Limb (tissue), 2 donors: ENCODE measurements around the gene DCDC2B.
"Not testable (repeated sequence)": the region's sequence is repeated elsewhere in the genome, so short reads cannot be mapped to it uniquely, and the experiment has no call there.

Experiments used
- DNase-seq, 2 donors: peaks; one replicate each; pipeline ENCODE4 v3.0.0-alpha.2; 2016; ENCODE audit errors: extremely low spot score in 2 of 2

Gene DCDC2B

DNA sequence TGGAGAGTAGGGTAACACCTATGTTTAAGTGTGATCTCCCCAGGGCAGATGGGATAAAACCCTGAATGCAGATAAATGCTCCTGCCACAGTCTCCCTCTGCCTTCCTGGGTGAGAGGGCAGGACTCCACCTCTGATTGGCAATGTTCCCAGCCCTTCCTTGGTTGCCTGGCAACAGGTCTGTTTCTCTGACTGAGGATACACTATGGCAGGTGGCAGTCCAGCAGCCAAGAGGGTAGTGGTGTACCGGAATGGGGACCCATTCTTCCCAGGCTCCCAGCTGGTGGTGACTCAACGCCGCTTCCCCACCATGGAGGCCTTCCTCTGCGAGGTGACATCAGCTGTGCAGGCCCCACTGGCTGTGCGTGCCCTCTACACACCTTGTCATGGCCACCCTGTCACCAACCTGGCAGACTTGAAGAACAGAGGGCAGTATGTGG is at the start of gene DCDC2B:
Gene DCDC2B, plus strand, starts transcription at position 199 of the 438 bp plus-strand sequence. Its CDS starts 5 bp downstream, at position 204.
- DNase-seq, result peak in 1 of 2 donors; percentile 23

DNA sequence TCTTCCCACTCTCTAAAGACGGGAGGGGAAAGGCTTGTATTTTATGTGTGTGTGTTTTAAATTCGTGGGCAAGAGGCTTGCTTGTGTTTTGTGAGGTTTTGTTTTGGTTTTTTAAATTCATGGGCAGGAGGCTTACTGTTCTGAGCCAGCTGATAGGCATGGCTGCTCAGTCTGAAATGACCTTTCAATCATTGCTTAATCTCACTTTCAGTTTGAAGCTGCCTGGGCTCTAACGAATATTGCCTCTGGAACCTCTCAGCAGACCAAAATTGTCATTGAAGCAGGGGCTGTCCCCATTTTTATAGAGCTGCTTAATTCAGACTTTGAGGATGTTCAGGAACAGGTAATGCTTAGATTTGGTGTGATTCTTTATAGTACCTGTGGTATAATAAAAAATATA is 49.7 kb upstream of the DCDC2B start:
- DNase-seq, result no peak

DNA sequence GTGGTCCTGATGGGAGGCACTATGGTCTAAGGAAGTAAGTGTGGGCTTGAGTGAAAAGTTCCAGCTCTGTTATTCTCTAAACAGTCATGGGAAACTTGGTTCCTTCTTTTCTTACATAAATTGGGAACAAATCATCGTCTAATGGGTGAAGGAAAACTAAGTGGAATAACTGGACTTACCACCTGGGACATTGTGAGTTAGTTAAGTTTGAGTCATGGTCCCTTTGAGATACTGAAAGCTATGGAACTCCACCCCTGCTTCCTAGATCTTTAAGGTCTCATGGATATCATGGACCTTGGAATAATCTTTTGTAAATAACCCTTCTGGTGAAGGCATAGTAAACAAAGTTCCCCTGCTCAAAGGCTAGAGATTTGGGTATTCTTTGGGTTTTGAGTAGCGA is 45.5 kb upstream of the DCDC2B start:
- DNase-seq, result no peak

DNA sequence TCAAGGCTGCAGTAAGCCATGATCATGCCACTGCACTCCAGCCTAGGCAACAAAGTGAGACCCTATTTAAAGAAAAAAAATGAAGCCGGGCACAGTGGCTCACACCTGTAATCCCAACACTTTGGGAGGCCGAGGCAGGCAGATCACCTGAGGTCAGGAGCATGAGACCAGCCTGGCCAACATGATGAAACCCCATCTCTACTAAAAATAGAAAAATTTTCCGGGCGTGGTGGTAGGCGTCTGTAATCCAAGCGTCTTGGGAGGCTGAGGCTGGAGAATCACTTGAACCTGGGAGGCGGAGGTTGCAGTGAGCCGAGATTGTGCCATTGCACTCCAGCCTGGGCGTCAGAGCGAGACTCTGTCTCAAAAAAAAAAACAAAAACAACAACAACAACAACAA is 43.3 kb upstream of the DCDC2B start:
- not testable (repeated sequence) for DNase-seq

DNA sequence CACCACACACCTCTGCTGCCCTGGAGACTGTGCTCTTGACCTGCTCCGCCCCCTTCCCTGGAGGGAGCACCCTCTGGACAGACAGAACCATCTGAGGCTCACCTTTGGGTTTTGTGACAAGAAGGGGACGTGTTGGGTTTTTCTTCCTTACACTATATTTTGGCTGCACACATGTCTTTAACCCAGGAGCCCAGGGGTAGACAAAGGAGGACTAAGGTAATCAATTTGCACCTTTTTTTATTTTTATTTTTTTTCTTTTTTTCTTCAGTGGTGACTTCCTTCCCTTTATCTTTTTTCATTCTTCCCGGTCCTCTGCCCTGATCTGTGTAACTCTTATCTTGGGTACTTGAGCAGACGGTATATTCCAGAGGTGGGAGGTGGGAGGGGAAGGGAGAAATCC is 37.9 kb upstream of the DCDC2B start:
- no peak for DNase-seq

DNA sequence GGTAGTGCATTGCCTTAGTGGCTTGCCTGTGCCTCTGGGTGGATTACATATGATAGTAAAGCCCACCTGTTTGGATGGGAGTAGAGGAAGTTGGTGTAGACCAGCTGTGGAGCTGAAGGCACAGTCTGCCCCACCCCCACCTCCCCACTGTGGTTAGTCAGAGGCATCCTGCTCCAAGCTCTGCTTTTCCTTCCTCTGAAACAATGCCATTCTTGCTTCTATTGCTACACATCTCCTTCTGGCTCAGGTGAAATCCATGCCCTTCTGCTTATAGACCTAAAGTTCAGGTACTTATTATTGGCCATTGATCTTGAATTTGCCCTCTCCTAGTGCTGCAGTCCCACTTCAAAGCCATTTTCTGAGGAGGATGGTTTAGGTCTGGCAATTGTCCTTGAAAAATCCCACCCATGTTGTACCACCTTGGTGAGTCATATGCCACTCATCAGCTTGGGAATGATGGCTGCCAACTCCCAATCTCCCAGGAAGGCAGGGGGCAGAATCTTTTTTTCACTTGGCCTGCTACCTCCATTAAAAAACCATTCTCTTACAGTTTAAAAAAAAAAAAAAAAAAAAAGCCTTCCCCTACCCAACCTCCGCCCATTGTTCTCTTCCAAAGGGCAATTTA is 36.2 kb upstream of the DCDC2B start:
- DNase-seq, result no peak

DNA sequence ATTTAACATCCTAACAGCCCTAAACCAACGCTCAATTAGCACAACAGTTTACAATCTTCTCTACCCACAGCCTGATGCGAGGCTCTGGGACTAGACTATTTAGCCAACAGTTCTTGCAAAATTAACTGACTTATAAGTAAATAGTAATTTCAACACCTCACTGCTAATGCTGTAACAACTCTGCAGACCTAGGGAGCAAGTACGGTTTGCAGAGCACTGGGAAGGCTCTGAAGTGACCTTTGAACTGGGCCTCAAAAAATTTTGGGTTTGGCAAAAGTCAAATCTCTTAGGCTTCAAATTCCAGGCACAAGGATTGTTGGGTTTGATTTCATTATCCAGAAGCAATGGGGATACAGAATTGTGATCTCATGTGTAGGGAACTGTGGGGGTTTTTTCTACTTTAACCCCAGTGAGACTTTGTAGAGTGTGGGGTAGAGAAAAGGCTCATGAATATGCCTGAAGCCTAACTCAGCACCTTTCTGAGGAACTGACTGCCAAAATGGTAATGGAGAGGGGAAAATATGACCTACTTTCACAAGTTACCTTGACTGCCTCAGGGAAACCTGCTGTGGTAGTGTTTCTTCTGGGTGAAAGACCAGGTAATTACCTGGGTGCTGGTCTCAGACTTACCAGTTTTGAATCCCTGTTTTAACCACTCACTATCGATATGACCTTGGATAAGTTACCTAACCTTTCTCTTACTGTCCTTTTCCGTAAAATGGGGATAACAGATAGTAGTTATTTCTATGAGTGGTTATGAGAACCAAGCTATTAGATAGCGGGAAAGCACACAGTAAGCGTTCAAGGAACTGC is 30.3 kb upstream of the DCDC2B start:
- DNase-seq, result no peak

DNA sequence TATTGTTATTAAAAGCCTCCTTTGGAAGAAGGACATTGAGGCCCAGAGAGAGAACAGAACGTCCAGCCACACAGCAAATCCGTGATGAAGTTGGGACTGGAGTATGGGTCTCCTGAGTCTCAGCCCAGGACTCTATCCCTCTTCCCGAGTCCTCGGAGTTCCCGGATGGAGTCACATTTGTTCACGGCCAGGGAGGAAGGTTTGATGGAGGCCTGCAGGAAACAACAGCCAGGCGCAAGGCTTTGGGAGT is 29.8 kb upstream of the DCDC2B start:
- DNase-seq, result no peak

DNA sequence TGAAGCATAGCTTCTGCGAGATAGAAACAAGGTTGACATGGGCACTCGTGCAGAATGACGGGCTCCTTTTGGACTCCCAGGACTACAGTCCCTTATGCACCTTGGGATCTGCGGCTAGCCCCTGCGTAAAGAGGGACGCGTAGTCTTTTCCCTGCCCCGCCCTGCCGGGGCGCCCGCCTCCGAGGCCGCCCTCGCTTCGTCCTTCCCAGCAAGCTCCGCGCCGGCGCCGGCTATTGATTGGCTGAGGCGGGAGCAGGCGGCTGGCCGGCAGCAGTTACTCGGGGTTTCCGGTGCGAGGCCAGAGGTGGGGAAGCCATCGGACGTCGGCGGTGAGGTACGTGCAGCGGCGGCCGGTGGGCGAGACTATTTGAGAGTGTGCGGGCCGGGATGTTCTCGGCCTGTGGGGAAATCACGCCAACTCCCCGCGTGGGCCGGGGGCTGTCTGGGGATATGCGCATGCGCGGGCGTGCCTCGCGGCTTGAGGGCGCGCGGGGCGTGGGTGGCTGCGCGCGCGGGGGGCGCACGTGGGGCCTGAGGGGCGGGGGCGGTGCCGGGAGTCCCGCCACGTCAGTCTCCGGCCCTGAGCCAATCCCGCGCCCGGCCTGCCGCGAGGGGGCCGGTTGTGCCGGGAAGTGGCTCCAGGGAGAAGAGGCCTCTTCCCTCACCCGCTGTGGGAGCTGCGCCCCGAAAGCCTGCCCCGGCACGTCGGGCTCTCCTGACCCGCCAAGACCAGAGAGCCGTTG is 29.3 kb upstream of the DCDC2B start, which contains the start of gene TXLNA:
Gene TXLNA, plus strand, starts transcription at position 233 of the 743 bp plus-strand sequence. CDS start 671 bp downstream, outside the sequence.
- peak; percentile 96 for DNase-seq

DNA sequence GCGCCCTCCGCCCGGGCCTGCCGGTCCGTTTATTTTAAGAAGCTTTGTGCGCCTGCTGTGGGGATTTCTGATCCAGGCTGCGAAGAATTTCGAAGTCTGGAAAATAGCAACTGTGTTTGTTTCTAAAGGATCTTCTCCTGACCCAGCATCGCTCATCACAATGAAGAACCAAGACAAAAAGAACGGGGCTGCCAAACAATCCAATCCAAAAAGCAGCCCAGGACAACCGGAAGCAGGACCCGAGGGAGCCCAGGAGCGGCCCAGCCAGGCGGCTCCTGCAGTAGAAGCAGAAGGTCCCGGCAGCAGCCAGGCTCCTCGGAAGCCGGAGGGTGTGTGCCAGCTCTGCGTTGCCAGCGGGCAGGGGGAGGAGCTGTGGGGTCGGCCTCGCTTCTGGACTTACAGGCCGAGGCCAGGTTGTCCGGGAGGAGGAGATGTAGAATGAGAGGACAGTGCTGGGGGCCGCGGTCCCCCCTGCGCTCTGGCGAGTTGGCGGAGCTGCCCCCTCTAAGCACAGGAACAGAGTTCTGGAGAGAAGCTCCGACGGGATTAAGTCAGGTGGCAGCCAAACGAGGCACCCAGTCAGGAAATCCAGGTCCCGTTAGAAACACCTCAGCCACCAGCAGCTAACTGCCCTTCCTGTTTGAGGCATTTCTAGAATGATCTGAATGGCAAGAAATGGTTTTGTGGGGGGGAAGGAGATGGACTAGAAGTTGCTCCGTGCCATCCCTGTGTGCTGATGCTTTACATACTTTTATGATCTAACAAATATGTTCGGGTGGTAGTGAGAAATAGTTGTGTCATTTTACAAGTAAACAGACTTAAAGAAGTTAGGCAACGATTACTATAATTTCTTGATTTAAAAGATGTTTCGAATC is 28.5 kb upstream of the DCDC2B start:
- peak; percentile 21 to 72 for DNase-seq

DNA sequence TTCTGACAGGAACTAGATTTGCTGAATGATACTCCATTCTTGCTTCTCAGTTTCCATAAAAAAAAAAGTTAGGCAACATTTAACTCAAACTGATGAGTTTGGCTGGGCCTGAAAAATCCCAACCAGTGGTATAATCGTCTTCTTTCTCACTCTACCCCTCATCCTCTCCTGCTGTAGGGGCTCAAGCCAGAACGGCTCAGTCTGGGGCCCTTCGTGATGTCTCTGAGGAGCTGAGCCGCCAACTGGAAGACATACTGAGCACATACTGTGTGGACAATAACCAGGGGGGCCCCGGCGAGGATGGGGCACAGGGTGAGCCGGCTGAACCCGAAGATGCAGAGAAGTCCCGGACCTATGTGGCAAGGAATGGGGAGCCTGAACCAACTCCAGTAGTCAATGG is 27.8 kb upstream of the DCDC2B start:
- no peak for DNase-seq

DNA sequence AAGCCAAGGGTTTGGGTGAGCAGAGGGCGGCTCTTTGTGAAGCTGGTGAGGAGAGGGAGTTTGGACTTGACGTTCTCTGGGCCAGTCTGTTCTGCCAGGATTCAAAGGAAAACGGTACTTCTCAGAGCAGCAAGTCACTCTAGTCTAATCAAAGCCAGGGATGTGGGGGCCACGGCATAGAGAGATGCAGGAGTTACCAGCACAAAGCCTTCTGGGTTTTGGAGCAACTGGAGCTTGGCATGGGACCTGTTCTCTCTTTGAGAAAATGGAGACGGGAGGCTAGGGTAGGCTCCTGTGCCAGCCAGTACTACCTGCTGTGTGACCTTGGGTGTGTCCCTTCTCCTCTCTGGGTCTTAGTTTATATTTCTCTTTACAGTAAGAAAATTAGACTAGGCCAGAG is 27.3 kb upstream of the DCDC2B start:
- DNase-seq, result no peak

DNA sequence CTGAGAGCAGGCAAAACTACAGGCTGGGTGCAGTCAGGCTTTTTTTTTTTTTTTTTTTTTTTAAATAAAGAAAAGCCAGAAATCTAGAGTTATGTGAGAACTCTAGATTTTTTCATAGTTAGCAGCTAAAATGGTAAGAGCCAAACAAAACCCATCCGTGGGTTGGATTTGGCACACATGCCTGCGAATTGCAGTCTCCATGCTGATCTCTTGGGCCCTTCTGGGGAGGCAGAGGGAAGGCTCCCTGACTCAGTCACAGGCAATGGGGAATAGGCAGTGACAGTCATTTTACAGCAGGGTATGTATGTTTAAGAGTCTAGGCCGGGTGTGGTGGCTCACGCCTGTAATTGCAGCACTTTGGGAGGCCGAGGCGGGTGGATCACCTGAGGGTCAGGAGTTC is 26.8 kb upstream of the DCDC2B start:
- DNase-seq, result no peak

DNA sequence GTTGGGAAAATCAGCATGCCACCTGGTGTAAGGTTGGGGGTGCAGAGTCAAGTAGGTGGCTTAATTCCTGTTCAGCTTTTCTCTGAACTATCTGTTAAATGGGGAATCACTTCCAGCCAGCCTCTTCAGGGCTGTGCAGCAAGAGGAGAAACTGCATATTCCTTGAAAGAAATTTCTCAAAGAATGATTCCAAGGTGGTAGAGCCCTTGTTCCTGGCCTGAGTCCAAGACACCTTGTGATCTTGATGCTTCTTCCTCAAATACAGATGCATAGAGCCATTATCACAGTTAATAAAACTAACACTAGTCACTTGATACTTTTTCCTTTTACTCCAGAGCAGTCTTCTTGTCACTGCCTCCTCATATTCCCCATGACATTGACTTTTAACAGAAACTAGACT is 24.2 kb upstream of the DCDC2B start:
- no peak for DNase-seq

DNA sequence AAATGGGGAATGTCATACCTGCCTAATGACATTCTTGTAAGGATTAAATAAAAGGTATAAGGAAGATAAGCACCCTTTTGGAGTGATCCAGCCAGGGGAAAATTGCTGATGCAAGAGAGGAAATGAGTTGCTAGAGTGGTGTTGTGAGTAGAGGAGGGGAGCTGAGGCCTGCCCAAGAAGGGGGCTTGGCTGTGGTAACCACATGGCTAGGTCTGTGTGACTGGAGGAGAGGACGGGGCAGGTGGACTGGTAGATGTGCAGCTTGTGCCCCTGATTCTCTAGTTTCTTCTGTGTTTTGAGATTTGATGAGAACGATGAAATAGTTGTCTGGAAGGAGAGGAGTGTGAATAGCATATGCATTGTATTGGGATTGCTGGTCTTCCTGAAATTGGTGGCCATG is 22.8 kb upstream of the DCDC2B start:
- no peak for DNase-seq

DNA sequence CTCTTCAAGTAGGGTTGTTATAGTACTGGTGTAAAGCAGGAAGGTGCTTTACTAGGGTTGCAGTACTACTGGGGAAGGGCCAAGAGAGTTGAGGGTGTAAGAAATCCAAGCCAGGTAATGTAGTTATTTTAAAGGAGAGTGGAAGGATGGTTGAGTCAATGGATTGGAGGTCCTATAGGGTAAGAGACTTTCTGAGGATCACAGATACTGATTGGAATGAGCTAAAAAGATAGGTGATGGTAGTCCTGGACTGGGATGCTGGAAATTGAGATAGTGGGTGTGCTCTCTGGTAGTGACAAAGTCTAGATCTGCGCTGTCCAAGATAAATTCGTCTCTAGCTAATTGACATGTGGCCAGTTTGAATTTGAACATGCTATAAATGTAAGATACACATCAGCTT is 22.4 kb upstream of the DCDC2B start:
- no peak for DNase-seq

DNA sequence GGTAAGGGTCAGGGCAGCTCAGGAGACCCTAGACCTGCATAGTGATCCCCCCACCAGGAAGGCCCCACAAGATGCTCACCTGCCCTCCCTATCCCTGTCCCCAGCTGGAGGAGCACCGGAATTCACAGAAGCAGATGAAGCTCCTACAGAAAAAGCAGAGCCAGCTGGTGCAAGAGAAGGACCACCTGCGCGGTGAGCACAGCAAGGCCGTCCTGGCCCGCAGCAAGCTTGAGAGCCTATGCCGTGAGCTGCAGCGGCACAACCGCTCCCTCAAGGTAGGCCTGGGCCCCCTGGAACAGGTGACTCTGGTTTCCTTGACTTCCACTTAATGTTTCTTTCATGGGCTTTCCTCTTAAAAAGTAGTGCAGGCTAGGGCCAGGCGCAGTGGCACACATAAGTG is 21.0 kb upstream of the DCDC2B start:
- DNase-seq, result no peak

DNA sequence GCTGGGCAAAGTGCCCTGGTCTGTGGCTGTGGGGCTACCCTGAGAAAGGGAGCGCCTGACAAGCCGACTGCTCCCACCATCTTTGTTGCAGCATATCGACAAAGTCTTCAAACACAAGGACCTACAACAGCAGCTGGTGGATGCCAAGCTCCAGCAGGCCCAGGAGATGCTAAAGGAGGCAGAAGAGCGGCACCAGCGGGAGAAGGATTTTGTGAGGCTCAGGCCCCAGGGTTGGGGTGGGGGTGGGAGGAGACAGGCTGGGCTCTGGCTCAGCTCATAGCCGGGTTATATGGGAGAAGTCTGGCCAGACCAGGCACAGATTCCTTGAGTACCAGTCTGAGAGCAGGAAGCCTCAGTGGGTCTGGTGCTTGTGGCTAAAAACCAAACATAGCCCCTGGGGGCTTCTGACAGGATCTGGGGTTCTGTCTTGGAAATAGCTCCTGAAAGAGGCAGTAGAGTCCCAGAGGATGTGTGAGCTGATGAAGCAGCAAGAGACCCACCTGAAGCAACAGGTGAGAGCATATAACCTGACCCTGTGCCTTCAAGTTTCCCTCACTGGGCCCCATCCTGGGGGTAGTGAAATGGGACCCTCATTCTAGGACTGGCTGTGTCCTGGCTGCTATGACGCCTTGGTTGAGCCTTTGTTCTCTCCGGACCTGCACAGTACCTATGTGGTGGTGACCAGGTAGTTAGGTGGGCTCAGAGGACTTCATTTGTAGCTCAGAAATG is 16.5 kb upstream of the DCDC2B start:
- no peak for DNase-seq

DNA sequence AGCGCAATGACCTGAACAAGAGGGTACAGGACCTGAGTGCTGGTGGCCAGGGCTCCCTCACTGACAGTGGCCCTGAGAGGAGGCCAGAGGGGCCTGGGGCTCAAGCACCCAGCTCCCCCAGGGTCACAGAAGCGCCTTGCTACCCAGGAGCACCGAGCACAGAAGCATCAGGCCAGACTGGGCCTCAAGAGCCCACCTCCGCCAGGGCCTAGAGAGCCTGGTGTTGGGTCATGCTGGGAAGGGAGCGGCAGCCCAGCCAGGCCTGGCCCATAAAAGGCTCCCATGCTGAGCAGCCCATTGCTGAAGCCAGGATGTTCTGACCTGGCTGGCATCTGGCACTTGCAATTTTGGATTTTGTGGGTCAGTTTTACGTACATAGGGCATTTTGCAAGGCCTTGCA is 13.9 kb upstream of the DCDC2B start:
- DNase-seq, result no peak

DNA sequence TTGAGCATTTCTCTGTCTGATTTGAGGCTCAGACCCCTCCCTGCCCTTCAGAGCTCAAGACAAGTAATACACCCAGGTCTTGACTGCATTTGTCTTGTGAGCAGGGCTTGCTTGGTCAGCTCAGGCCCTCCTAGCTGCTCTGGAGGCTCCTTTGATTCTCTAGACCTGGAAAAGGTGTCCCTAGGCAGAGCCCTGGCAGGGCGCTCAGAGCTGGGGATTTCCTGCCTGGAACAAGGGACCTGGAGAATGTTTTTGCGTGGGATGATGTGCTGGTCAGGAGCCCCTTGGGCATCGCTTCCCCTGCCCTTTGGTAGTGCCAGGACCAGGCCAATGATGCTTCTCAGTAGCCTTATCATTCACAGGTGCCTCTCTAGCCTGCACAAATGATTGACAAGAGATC is 13.4 kb upstream of the DCDC2B start:
- DNase-seq, result no peak
